Cardiac fibroblast (primary cell): Measurements from ENCODE around the gene LMBR1.

ENCODE experiments used
- DNase-seq, 2 donors: peaks; one replicate each; pipeline versions ENCODE4 v3.0.0 to v3.0.0-alpha.2; 2010; ENCODE audit warnings: low read depth in 2 of 2
- H3K4me3 ChIP-seq, 2 donors: replicated peaks in 1 of 2; 1 replicate in 1 of 2; 2 replicates in 1 of 2; pipeline ENCODE4 v1.5.1; 2011; ENCODE audit warnings: low read depth in 2 of 2, low read length in 2 of 2, mild to moderate bottlenecking in 2 of 2, moderate library complexity in 1 of 2
- TF ChIP-seq, protein P1 (sequence below): IDR thresholded peaks from one replicate; pipeline ENCODE4 v1.5.1; 2011; ENCODE audit warnings: low read depth, mild to moderate bottlenecking, low read length, inconsistent platforms

Gene LMBR1

DNA sequence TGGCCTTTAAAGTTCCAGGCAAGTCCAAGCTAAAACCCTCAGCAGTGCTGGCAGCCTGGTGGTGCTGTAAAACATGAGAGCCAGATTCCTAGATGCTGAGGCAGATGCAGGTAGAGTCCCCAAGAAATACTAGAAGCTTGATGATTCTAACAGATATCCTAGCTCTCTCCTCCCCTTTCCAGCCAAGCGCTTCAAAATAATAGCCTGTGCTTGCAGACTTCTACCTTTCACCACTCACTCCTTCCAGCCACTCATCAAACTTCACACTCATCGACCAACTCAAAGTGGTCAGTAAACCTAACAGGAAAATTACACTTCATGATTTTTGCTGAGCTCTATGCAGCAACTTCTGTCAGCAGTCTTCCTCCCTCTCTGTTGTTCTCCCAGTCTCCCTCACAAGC lies 50.2 kb downstream of the LMBR1 start:
- peak in 1 of 2 donors; percentile 5 for DNase-seq
- TF ChIP-seq, protein P1, sequence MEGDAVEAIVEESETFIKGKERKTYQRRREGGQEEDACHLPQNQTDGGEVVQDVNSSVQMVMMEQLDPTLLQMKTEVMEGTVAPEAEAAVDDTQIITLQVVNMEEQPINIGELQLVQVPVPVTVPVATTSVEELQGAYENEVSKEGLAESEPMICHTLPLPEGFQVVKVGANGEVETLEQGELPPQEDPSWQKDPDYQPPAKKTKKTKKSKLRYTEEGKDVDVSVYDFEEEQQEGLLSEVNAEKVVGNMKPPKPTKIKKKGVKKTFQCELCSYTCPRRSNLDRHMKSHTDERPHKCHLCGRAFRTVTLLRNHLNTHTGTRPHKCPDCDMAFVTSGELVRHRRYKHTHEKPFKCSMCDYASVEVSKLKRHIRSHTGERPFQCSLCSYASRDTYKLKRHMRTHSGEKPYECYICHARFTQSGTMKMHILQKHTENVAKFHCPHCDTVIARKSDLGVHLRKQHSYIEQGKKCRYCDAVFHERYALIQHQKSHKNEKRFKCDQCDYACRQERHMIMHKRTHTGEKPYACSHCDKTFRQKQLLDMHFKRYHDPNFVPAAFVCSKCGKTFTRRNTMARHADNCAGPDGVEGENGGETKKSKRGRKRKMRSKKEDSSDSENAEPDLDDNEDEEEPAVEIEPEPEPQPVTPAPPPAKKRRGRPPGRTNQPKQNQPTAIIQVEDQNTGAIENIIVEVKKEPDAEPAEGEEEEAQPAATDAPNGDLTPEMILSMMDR, result no peak
- H3K4me3 ChIP-seq, result no peak overlapping the region

DNA sequence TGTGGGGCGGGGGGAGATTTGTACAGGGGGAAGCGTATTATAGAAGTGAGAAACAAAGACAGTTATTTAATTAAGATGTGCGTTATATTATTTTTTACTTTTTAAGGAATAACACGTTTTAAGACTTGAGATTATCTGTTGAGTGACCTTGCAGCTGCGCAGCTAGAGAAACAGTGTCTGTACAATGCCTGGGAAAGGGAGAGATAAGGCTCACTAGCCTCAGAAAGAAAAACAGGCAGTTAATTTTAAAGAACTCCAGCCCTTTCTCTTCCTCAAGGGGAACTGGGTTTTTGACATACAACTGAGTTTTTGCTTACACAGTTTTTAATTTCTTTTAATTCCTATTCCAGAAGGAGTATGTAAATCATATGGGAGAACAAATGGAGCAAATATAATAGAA lies 50.7 kb downstream of the LMBR1 start:
- DNase-seq, result peak in 1 of 2 donors; percentile 14
- H3K4me3 ChIP-seq, result no peak overlapping the region
- TF ChIP-seq, protein P1, result no peak

DNA sequence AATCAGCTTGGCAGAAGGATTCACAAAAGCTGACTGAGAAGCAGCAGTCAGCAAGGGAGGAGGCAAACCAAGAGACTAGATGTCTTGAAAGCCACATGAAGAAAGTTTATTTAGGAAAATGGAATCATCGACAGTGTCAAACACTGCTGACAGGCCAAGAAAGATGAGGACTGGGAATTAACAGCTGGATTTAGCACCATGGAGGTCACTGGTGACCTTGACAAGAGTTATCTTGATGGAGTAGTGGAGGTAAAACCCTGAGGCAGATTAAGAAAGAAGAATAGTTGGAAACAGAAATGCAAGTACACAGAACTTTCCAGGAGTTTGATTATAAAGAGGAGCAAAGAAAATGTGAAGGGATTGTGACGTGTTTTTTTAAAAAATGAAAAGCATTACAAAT lies 51.5 kb downstream of the LMBR1 start:
- TF ChIP-seq, protein P1, result no peak

DNA sequence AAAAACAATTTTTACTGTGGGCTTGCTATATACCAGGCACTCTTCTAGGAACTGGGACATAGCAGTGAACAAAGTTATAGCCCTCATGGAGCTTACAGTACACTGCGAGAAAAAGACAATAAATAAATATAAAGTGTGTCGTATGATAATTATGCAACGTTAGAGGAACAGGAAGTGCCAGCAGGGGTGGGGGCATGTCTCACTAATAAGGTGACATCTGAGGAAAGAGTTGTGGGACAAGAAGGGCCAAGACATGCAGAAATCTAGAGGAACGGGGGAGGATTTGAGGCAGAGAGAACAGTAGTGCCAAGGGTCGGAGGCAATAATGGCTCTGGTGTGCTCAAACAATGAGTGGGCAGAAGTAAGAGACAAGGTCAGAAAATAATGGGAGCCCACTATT lies 52.8 kb downstream of the LMBR1 start:
- TF ChIP-seq, protein P1, result no peak
- DNase-seq, result no peak

More for the DNA sequence above, 51.5 kb downstream of the LMBR1 start:
- DNase-seq, result no peak
- no peak overlapping the region for H3K4me3 ChIP-seq

DNA sequence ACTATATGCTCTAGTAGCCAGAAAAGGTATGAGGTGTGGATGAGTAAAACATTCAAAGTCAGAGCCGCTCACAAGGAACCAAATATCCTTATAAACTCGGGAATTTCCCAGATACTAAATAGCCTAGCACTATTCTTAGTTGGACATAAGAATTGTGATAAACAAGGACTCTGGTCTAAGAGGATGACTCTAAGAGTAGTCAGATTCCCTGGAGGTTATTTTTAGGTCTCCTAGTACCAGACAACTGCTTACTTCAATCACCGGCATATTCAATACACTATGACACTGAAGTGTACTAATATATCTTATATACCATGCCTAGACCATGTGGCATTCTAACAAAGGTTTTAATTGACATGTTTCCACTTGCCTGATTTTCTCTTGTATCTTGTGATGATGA lies 56.5 kb downstream of the LMBR1 start:
- no peak overlapping the region for H3K4me3 ChIP-seq
- DNase-seq, result peak in 1 of 2 donors; percentile 53
- TF ChIP-seq, protein P1, result no peak

More for the DNA sequence above, 52.8 kb downstream of the LMBR1 start:
- no peak overlapping the region for H3K4me3 ChIP-seq

DNA sequence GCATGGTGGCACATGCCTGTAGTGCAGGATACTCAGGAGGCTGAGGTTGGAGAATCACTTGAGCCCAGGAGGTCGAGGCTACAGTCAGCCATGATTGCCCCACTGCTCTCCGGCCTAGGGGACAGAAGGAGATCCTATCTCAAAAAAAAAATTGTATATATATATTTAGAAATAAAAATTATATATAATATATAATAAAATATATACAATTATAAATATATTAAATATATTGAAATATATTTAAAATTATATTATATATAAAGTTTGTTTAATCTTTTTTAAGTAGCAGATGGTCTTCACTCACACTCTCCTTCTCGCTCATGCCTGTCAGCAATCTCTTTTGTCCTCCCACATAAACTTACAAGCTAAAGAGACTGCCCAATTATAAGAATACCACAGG lies 58.5 kb downstream of the LMBR1 start:
- TF ChIP-seq, protein P1, result no peak
- DNase-seq, result no peak
- H3K4me3 ChIP-seq, result no peak overlapping the region

DNA sequence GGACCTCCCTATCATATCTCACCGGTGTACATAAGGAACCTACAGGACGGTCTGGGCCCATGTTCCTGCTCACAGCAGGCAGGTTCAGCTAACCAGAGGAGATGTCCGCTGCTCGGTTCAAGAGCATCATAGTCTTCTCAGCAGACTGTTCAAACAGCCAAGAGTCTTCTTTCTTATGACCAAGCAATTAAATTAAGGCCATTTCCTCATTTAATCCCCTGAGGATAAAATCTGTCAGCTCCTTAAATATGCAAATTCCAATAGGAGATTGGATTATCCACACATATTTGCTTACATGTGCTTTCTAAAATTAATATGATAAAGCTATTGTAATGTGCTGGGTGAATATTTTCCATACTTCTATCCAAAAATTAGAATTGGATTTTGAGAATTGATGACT lies 59.7 kb downstream of the LMBR1 start:
- no peak for DNase-seq
- TF ChIP-seq, protein P1, result no peak

More for the DNA sequence above, 59.7 kb downstream of the LMBR1 start:
- no peak overlapping the region for H3K4me3 ChIP-seq
